Spinal cord (tissue), 10 donors: ENCODE data around the gene OSBPL9. TPM values are rescaled to one million over a fixed set of nuclear protein-coding genes. Genes with fewer than 3 reads are reported as not detected.
A peak's percentile ranks its signal among the peaks of the same experiment; 100 is the strongest.
"Not testable (repeated sequence)": the region's sequence is repeated elsewhere in the genome, so short reads cannot be mapped to it uniquely, and the experiment has no call there.

Source experiments
- DNase-seq, 6 donors: peaks; one replicate each; pipeline versions ENCODE4 v3.0.0 to v3.0.0-alpha.2; 2013 to 2015; ENCODE audit warnings: low spot score in 6 of 6, low read depth in 4 of 6
- H3K27ac ChIP-seq: one replicate; pipeline ENCODE4 v1.5.1; 2013; ENCODE audit warnings: low read depth, low read length, control low read depth
- H3K27me3 ChIP-seq: one replicate; pipeline ENCODE4 v1.6.1; 2013; ENCODE audit warnings: low read length; ENCODE audit not compliant: control insufficient read depth, insufficient read depth
- H3K36me3 ChIP-seq: one replicate; pipeline ENCODE4 v1.6.1; 2013; ENCODE audit warnings: low read length; ENCODE audit not compliant: control insufficient read depth, insufficient read depth
- H3K4me1 ChIP-seq: one replicate; pipeline ENCODE4 v1.6.1; 2013; ENCODE audit warnings: low read length; ENCODE audit not compliant: control insufficient read depth, insufficient read depth
- H3K4me3 ChIP-seq: one replicate; pipeline ENCODE4 v1.5.1; 2013; ENCODE audit warnings: low read depth, low read length, control low read depth
- H3K9me3 ChIP-seq: one replicate; pipeline ENCODE4 v1.6.1; 2013; ENCODE audit warnings: low read length; ENCODE audit not compliant: control insufficient read depth, insufficient read depth
- WGBS: methylation state at CpG from one replicate; pipeline ENCODE4 v1.1.5; 2013; ENCODE audit warnings: missing lambda C conversion rate; ENCODE audit not compliant: insufficient coverage; 5-methylcytosine and 5-hydroxymethylcytosine counted together
- polyA plus RNA-seq, 2 donors: library from polyadenylated mRNA; unstranded; fragments of 120-200 nt; gene quantifications; one replicate each; pipeline ENCODE4 v1.2.1, GENCODE V29; 2013; ENCODE audit not compliant: insufficient read length in 2 of 2
- total RNA-seq, 2 donors: library from RNA; depleted of rRNA in 1 of 2; stranded (reverse); fragments of 120-200 nt in 1 of 2; fragments of >200 nt in 1 of 2; gene quantifications; one replicate each; pipeline versions ENCODE4 v1.2.3 to v1.2.4, GENCODE V29; 2013 to 2014
- donor health status: healthy.

Gene OSBPL9
- total and polyA plus RNA-seq, 4 donors: 73.6 to 96.2 (median 84.5) TPM

GRCh38 chr1:51605961-51606723 lies 10.8 kb upstream of the OSBPL9 start:
- no peak for DNase-seq
- Histone ChIP-seq H3K4me1 (no peaks in the 10 kb centered on the region), H3K27me3 (no peaks in the 10 kb centered on the region), H3K9me3 (no peaks in the 10 kb centered on the region), H3K4me3 (no peak overlapping the region), H3K27ac (no peak overlapping the region), H3K36me3 (no peaks in the 10 kb centered on the region)
- WGBS: 75% methylated on average over 5 of the region's 5 CpGs

GRCh38 chr1:51607681-51608095 lies 9.2 kb upstream of the OSBPL9 start:
- H3K27me3 ChIP-seq: no peaks in the 10 kb centered on the region
- 91% methylated on average over 4 of the region's 6 CpGs for WGBS
- no peak overlapping the region for H3K4me3 ChIP-seq
- no peaks in the 10 kb centered on the region for H3K4me1 ChIP-seq
- H3K36me3 ChIP-seq: no peaks in the 10 kb centered on the region
- DNase-seq: no peak
- H3K9me3 ChIP-seq: no peaks in the 10 kb centered on the region
- H3K27ac ChIP-seq: no peak overlapping the region

DNA sequence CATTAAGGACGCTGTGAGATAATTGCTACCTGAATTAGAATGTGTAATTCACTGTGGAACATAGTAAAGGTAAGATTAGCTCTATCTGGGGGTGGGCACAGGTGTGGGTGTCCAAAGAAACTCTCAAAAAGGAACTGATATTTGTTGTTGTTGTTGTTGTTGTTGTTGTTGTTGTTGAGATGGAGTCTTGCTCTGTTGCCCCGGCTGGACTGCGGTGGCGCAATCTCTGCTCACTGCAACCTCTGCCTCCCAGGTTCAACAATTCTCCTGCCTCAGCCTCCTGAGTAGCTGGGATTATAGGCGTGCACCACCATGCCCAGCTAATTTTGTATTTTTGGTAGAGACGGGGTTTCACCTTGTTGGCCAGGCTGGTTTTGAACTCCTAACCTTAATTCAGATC lies 6.8 kb upstream of the OSBPL9 start:
- H3K27ac ChIP-seq, H3K36me3 ChIP-seq, H3K9me3 ChIP-seq, H3K27me3 ChIP-seq, H3K4me3 ChIP-seq, H3K4me1 ChIP-seq, DNase-seq: not testable (repeated sequence)
- no CpG with 5 or more reads among the region's 6 CpGs for WGBS

DNA sequence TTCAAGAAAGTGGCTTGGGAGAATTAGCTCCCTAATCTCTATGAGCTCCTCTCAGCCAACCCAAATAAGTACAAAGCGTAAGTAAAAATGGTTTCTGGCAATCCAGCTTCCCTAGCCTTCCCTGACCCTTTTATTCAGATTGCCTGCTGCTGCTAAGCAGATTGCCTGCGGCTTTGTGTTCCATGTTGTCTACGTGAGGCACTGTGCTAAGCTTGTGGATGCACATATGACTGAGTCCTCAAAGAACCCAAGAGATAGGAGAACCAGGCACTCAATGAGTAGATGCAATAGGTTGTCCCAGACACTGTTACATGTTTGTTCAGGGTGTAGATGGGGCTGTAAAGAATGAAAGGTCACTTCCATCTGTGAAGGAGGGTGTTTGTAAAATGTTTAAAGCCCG lies 6.3 kb upstream of the OSBPL9 start:
- 73% methylated on average over 2 of the region's 4 CpGs for WGBS

GRCh38 chr1:51612447-51612961 lies 4.4 kb upstream of the OSBPL9 start:
- H3K4me3 ChIP-seq: no peak overlapping the region

More for the DNA sequence above, 6.3 kb upstream of the OSBPL9 start:
- Histone ChIP-seq H3K27ac (no peak overlapping the region), H3K9me3 (no peaks in the 10 kb centered on the region), H3K27me3 (no peaks in the 10 kb centered on the region), H3K4me3 (no peak overlapping the region), H3K36me3 (no peaks in the 10 kb centered on the region), H3K4me1 (no peaks in the 10 kb centered on the region)
- DNase-seq: no peak

DNA sequence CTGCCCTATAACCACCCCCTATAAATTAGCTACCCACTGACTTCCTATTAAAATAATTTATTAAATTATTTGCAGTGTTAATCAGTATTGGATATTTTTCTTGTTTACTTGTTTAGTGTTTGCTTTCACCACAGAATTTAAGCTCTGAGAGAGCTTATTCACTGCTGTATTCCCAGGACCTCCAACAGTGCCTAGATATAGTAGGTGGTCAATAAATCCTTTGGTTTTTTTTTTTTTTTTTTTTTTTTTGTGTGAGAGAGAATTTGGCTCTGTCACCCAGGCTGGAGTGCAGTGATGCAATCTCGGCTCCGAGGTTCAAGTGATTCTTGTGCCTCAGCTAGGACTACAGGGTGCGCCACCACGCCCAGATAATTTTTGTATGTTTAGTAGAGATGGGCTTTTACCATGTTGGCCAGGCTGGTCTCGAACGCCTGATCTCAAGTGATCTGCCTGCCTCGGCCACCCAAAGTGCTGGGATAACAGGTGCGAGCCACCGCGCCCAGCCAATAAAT lies 1.1 kb upstream of the OSBPL9 start:
- H3K27ac ChIP-seq: no peak overlapping the region
- H3K9me3 ChIP-seq: no peaks in the 10 kb centered on the region
- H3K4me1 ChIP-seq: peaks cover 7% of the 10 kb centered on the region
- no peak overlapping the region for H3K4me3 ChIP-seq
- WGBS: 97% methylated on average over 9 of the region's 10 CpGs
- H3K36me3 ChIP-seq: no peaks in the 10 kb centered on the region
- H3K27me3 ChIP-seq: no peaks in the 10 kb centered on the region
- DNase-seq: no peak

More at GRCh38 chr1:51612447-51612961, 4.4 kb upstream of the OSBPL9 start:
- H3K4me1 ChIP-seq: no peaks in the 10 kb centered on the region
- DNase-seq: no peak
- H3K36me3 ChIP-seq: no peaks in the 10 kb centered on the region
- H3K27ac ChIP-seq: no peak overlapping the region
- 40% methylated on average over 1 of the region's 2 CpGs for WGBS
- no peaks in the 10 kb centered on the region for H3K27me3 ChIP-seq
- no peaks in the 10 kb centered on the region for H3K9me3 ChIP-seq

GRCh38 chr1:51616490-51616889 lies 402 bp upstream of the OSBPL9 start:
- Histone ChIP-seq H3K36me3 (no peaks in the 10 kb centered on the region), H3K4me3 (peak overlapping the region; percentile 89), H3K27ac (no peak overlapping the region), H3K9me3 (no peaks in the 10 kb centered on the region), H3K4me1 (peaks cover 7% of the 10 kb centered on the region), H3K27me3 (no peaks in the 10 kb centered on the region)
- 100% methylated on average over 1 of the region's 4 CpGs for WGBS
- DNase-seq: no peak

GRCh38 chr1:51618715-51619114 lies 1.8 kb downstream of the OSBPL9 start:
- H3K27me3 ChIP-seq: no peaks in the 10 kb centered on the region
- H3K27ac ChIP-seq: no peak overlapping the region
- H3K4me3 ChIP-seq: peak overlapping the region; percentile 89
- no peak for DNase-seq
- H3K9me3 ChIP-seq: no peaks in the 10 kb centered on the region
- WGBS: no CpG with 5 or more reads among the region's 1 CpG
- H3K4me1 ChIP-seq: peaks cover 7% of the 10 kb centered on the region
- H3K36me3 ChIP-seq: no peaks in the 10 kb centered on the region

DNA sequence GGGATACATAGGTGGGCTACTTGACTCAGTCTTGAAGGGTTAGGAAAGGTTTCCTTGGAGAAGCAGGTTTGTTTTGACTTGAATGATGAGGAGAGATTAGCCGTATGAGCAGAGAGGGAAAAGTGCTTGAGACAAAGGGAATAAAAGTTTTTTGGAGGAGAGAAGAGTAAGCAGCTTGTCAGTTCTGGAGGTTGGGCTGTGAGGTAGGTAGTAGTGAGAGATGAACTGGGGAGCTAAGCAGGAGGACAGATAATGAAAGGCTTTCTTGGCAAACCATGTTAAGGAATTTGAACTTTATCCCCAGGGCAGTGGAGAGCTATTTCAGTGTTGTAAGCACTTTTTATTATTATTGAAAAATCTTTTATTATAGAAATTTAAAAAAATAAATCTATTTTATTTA lies 3.6 kb downstream of the OSBPL9 start:
- H3K27me3 ChIP-seq: no peaks in the 10 kb centered on the region
- H3K4me1 ChIP-seq: peaks cover 9% of the 10 kb centered on the region
- WGBS: 75% methylated on average over 1 of the region's 1 CpG
- H3K4me3 ChIP-seq: no peak overlapping the region
- no peak overlapping the region for H3K27ac ChIP-seq
- DNase-seq: no peak
- H3K9me3 ChIP-seq: no peaks in the 10 kb centered on the region
- H3K36me3 ChIP-seq: no peaks in the 10 kb centered on the region

GRCh38 chr1:51621161-51621560 lies 4.3 kb downstream of the OSBPL9 start:
- 83% methylated on average over 1 of the region's 7 CpGs for WGBS
- Histone ChIP-seq H3K27ac (no peak overlapping the region), H3K4me1 (peaks cover 10% of the 10 kb centered on the region), H3K36me3 (no peaks in the 10 kb centered on the region), H3K27me3 (no peaks in the 10 kb centered on the region), H3K9me3 (no peaks in the 10 kb centered on the region), H3K4me3 (no peak overlapping the region)
- DNase-seq: no peak
